Osteocyte (in vitro differentiated cells): Measurements from ENCODE around the gene TUBB2A. TPM values are rescaled to one million over a fixed set of nuclear protein-coding genes. Genes with fewer than 3 reads are reported as not detected.
A peak's percentile ranks its signal among the peaks of the same experiment; 100 is the strongest.
"Not testable (repeated sequence)": the region's sequence is repeated elsewhere in the genome, so short reads cannot be mapped to it uniquely, and the experiment has no call there.

Experiments
- DNase-seq: peaks from one replicate; pipeline ENCODE4 v3.0.0; 2021; ENCODE audit warnings: mixed read lengths; ENCODE audit not compliant: unreplicated experiment; ENCODE audit errors: extremely low spot score
- H3K27ac Mint-ChIP-seq: one replicate; pipeline ENCODE4 v1.8.0; 2021; ENCODE audit warnings: mild to moderate bottlenecking, mixed read lengths; ENCODE audit not compliant: unreplicated experiment
- H3K27me3 Mint-ChIP-seq: one replicate; pipeline ENCODE4 v1.8.0; 2021; ENCODE audit warnings: mixed read lengths; ENCODE audit not compliant: unreplicated experiment
- H3K36me3 Mint-ChIP-seq: one replicate; pipeline ENCODE4 v1.8.0; 2021; ENCODE audit warnings: mixed read lengths; ENCODE audit not compliant: unreplicated experiment
- H3K4me1 Mint-ChIP-seq: one replicate; pipeline ENCODE4 v1.8.0; 2021; ENCODE audit warnings: mixed read lengths; ENCODE audit not compliant: unreplicated experiment
- H3K4me3 Mint-ChIP-seq: one replicate; pipeline ENCODE4 v1.8.0; 2021; ENCODE audit warnings: mild to moderate bottlenecking, moderate library complexity, mixed read lengths; ENCODE audit not compliant: unreplicated experiment
- H3K9me3 Mint-ChIP-seq: one replicate; pipeline ENCODE4 v1.8.0; 2021; ENCODE audit warnings: mixed read lengths; ENCODE audit not compliant: unreplicated experiment
- total RNA-seq: library from RNA; stranded (reverse); gene quantifications from 2 replicates; pipeline ENCODE4 v1.2.1, GENCODE V29; 2021
- TF ChIP-seq, protein P1 (sequence below): fragments of 200-600 bp; sonication (generic); IDR thresholded peaks from 2 replicates; pipeline ENCODE4 v1.5.0; 2021; ENCODE audit warnings: antibody characterized with exemption, mild to moderate bottlenecking, moderate library complexity

TUBB2A gene
- total RNA-seq, 1 donor from 2014 or later: 92.3 TPM

DNA sequence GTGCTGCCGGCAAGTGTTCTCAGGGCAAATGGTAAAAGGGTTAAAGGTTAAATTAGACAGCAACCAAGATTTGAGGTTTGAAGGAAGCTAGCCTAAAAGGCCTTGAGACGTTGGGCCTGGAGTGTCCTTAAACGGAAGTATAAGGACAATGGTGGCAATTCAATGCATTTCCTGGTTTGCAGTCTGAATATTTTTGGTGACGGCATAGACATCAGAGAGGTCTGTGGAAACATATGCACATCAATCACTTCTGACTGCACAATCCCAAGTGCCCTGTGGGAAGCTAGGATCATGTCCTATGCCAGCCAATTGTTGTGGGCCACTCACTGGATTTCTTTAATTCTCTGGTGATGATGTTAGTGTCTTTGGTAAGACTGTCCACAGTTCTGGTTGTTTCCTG, 25.7 kb upstream of the TUBB2A start:
- Mint-ChIP-seq H3K9me3 (no peaks in the 10 kb centered on the region), H3K27me3 (no peaks in the 10 kb centered on the region), H3K4me3 (no peak overlapping the region), H3K36me3 (no peaks in the 10 kb centered on the region), H3K27ac (no peak overlapping the region), H3K4me1 (no peaks in the 10 kb centered on the region)
- TF ChIP-seq, protein P1, sequence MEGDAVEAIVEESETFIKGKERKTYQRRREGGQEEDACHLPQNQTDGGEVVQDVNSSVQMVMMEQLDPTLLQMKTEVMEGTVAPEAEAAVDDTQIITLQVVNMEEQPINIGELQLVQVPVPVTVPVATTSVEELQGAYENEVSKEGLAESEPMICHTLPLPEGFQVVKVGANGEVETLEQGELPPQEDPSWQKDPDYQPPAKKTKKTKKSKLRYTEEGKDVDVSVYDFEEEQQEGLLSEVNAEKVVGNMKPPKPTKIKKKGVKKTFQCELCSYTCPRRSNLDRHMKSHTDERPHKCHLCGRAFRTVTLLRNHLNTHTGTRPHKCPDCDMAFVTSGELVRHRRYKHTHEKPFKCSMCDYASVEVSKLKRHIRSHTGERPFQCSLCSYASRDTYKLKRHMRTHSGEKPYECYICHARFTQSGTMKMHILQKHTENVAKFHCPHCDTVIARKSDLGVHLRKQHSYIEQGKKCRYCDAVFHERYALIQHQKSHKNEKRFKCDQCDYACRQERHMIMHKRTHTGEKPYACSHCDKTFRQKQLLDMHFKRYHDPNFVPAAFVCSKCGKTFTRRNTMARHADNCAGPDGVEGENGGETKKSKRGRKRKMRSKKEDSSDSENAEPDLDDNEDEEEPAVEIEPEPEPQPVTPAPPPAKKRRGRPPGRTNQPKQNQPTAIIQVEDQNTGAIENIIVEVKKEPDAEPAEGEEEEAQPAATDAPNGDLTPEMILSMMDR: no peak
- no peak for DNase-seq

DNA sequence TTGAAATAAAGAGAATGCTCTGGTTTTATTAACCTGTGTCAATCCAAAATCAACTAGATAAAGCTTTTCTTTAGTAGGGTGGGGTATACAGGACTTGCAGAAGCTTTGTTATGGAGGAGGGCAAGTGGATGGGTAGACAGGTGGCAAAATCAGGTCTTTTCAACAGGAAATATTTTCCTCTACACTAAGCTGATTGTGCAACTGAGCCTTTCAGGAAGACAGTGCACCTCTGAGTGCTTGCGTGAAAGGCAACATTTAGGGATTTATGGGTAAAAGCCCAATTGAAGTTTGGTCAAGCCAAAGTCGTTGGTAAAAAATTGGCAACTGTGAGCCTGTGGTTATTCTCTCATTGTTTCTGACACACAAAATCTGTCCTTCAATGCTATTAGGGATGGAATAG, 23.8 kb upstream of the TUBB2A start:
- Mint-ChIP-seq H3K36me3 (no peaks in the 10 kb centered on the region), H3K4me3 (no peak overlapping the region), H3K27ac (no peak overlapping the region), H3K4me1 (no peaks in the 10 kb centered on the region), H3K9me3 (no peaks in the 10 kb centered on the region), H3K27me3 (no peaks in the 10 kb centered on the region)
- DNase-seq: no peak
- TF ChIP-seq, protein P1: no peak

DNA sequence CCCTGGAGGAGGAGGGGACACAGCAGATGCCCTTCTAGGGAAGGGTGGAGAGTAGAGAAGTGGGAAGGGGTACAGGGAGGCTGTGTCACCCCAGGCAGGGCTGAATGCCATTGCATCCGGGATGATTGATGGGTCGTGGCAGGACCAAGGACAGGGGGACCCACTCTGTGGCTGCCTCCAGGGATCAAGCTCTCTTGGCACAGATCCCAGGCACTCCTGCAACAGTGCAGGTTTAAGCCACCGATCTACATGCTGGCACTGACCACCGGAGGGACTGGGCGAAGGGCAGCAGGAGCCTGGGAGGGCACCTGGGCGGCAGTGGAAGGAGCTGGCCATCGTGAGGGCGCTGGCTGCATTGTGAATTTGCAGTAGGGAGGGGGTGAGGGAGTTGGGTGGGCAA, 22.6 kb upstream of the TUBB2A start:
- not testable (repeated sequence) for H3K4me1 Mint-ChIP-seq, H3K27me3 Mint-ChIP-seq, DNase-seq, H3K9me3 Mint-ChIP-seq, H3K27ac Mint-ChIP-seq, H3K36me3 Mint-ChIP-seq
- H3K4me3 Mint-ChIP-seq: peak overlapping the region; percentile 69

DNA sequence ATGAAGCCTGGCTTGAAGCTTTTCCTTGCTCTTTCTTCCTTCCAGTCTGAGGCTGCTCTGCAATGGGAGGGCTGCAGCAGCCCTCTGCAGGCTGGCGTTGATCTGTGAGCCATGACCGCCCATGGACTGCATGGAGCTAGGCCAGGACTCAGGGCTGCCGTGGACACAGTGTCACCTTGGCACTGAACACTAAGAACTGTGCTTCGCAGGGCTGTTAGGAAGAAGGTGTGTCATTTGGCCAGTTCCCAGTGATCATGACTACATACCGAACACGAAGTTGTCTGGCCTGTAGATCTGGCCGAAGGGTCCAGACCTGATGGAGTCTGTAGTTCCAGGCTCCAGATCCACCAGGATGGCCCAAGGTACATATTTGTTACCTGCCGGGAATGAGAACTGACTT, 21.3 kb upstream of the TUBB2A start:
- not testable (repeated sequence) for H3K36me3 Mint-ChIP-seq, H3K27me3 Mint-ChIP-seq, H3K9me3 Mint-ChIP-seq, DNase-seq, H3K4me1 Mint-ChIP-seq, H3K27ac Mint-ChIP-seq, H3K4me3 Mint-ChIP-seq

DNA sequence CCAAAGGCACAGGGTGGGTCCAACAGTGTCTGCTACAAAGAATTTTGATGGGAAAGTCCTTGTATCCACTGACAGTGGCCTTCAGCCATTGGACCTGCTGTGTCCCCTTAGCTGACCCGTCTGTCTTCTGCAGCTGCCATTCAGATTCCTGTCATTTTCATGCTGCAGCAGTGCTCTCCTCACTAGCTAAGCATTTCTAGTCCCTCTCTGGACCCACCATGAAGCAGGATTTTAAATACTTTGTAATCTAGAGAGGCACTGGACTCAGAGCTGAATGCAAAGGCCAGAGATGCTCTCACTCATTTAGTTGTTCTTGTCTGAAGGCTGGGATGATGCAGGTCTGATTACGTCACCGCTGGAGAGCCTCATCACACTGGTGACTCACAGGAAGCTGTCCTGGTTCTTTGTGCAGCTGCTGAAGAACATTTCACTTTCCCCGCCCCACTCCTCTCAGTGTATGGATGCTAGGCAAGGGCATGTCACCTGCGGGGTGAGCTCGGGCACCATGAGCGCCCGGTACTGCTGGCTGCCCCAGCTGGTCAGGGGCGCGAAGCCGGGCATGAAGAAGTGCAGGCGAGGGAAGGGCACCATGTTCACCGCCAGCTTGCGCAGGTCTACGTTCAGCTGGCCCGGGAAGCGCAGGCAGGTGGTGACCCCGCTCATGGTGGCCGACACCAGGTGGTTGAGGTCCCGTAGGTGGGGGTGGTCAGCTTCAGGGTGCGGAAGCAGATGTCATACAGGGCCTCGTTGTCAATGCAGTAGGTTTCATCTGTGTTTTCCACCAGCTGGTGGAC, 19.4 kb upstream of the TUBB2A start:
- H3K27me3 Mint-ChIP-seq: no peaks in the 10 kb centered on the region
- TF ChIP-seq, protein P1: no peak
- no peak overlapping the region for H3K4me3 Mint-ChIP-seq
- no peak overlapping the region for H3K27ac Mint-ChIP-seq
- DNase-seq: no peak
- H3K4me1 Mint-ChIP-seq: peaks cover 3% of the 10 kb centered on the region
- H3K9me3 Mint-ChIP-seq: no peaks in the 10 kb centered on the region
- H3K36me3 Mint-ChIP-seq: no peaks in the 10 kb centered on the region

DNA sequence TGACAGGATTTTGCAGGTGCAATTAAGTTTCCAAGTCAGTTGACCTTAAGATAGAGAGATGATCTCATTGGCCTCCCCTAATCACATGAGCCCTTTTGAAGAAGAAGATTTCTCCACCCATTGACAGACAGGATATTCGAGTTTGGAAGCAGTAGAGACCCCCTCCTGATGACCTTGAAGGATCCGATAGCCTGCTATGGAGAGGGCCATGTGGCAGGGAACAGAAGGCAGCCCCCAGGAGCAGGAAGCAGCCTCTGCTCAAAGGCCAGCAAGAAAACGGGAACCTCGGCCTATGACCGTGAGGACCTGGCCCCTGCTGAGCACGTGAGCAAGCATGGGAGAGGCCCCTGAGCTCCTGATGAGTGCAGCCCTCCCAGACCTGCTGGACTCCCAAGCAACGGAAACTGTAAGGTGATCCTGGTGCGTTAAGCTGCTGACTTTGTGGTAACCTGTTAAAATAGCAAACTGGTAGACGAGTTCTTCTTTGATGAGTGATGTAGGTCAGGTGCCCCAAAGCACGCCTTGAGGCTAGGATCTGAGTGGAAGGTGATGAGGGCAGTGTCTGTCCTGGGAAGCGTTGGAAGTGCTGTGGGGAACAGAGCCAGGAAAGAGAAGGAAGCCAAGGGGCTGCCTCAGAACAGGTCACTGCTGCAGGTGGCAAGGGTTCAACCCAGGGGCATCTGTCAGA, 18.5 kb upstream of the TUBB2A start:
- Mint-ChIP-seq H3K36me3 (no peaks in the 10 kb centered on the region), H3K27me3 (no peaks in the 10 kb centered on the region), H3K4me3 (no peak overlapping the region), H3K4me1 (peaks cover 3% of the 10 kb centered on the region), H3K27ac (no peak overlapping the region), H3K9me3 (no peaks in the 10 kb centered on the region)
- no peak for DNase-seq
- TF ChIP-seq, protein P1: no peak

DNA sequence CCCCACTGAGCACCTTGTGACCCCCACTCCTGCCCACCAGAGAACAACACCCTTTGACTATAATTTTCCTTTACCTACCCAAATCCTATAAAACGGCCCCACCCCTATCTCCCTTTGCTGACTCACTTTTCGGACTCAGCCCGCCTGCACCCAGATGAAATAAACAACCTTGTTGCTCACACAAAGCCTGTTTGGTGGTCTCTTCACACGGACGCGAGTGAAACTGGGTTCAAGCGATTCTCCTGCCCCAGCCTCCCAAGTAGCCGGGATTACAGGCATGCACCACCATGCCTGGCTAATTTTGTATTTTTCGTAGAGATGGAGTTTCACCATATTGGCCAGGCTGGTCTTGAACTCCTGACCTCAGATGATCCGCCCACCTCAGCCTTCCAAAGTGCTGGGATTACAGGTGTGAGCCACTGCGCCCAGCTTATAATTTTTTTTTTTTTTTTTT, 16.3 kb upstream of the TUBB2A start:
- H3K27me3 Mint-ChIP-seq, H3K9me3 Mint-ChIP-seq, H3K4me1 Mint-ChIP-seq, H3K27ac Mint-ChIP-seq, H3K36me3 Mint-ChIP-seq, H3K4me3 Mint-ChIP-seq, DNase-seq: not testable (repeated sequence)

DNA sequence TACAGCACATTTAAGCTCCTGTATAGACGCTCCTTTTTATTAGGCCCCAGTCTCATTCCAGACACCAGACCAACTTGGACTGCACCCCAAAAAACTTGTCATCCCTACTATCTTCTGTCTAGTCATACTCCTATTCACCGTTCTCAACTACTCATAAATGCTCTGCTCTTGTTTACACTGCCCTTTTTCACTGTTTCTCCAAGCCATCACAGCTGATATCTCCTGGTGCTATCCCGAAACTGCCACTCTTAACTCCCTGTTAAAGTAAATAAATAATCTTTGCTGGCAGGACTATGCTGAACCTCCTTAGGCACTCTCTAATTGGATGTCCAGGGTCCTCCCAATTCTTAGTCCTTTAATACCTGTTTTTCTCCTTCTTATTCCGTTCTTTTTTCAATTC, 15.4 kb upstream of the TUBB2A start:
- not testable (repeated sequence) for H3K27ac Mint-ChIP-seq, DNase-seq, H3K27me3 Mint-ChIP-seq, H3K36me3 Mint-ChIP-seq, H3K4me3 Mint-ChIP-seq, H3K9me3 Mint-ChIP-seq, H3K4me1 Mint-ChIP-seq
